Stimulated activated CD4-positive, alpha-beta T cell treated with anti-CD3 and anti-CD28 coated beads, TNF-alpha, amount 100 ng/mL, for 4 hours (primary cell): Measurements from ENCODE around the gene RNF17.
"Not testable (repeated sequence)": the region's sequence is repeated elsewhere in the genome, so short reads cannot be mapped to it uniquely, and the experiment has no call there.

Source experiments
- DNase-seq, 3 experiments: peaks; one replicate each; pipeline ENCODE4 v3.0.0-alpha.2; 2020; ENCODE audit warnings: low read depth in 3 of 3

RNF17 gene

GRCh38 chr13:24742294-24742693, 21.7 kb upstream of the RNF17 start:
- no peak for DNase-seq

- no peak for DNase-seq
Measured at GRCh38 chr13:24742977-24743376, 21.0 kb upstream of the RNF17 start.

GRCh38 chr13:24744247-24744646, 19.7 kb upstream of the RNF17 start:
- DNase-seq, result no peak

- no peak for DNase-seq
Measured at GRCh38 chr13:24745516-24745860, 18.5 kb upstream of the RNF17 start.

- DNase-seq, result no peak
Measured at GRCh38 chr13:24745861-24746617, 17.9 kb upstream of the RNF17 start.

- DNase-seq, result no peak
Measured at GRCh38 chr13:24746618-24747247, 17.2 kb upstream of the RNF17 start.

GRCh38 chr13:24747248-24748060, 16.5 kb upstream of the RNF17 start:
- no peak for DNase-seq

- no peak for DNase-seq
Measured at GRCh38 chr13:24748061-24748400, 15.9 kb upstream of the RNF17 start.

GRCh38 chr13:24759197-24759596, 4.8 kb upstream of the RNF17 start:
- DNase-seq, result no peak

GRCh38 chr13:24764276-24764630, 284 bp downstream of the RNF17 start:
- no peak for DNase-seq

GRCh38 chr13:24777171-24777570, 13.2 kb downstream of the RNF17 start:
- no peak for DNase-seq

- no peak for DNase-seq
Measured at GRCh38 chr13:24784319-24784718, 20.4 kb downstream of the RNF17 start.

GRCh38 chr13:24788538-24788937, 24.6 kb downstream of the RNF17 start:
- DNase-seq, result no peak

- DNase-seq, result no peak
Measured at GRCh38 chr13:24802074-24802473, 38.1 kb downstream of the RNF17 start.

- no peak for DNase-seq
Measured at GRCh38 chr13:24821207-24821606, 57.2 kb downstream of the RNF17 start.

GRCh38 chr13:24822640-24823039, 58.7 kb downstream of the RNF17 start:
- DNase-seq, result no peak

- DNase-seq, result not testable (repeated sequence)
Measured at GRCh38 chr13:24823122-24823710, 59.2 kb downstream of the RNF17 start.

- no peak for DNase-seq
Measured at GRCh38 chr13:24827799-24828198, 63.8 kb downstream of the RNF17 start.

- DNase-seq, result no peak
Measured at GRCh38 chr13:24834902-24835510, 71.0 kb downstream of the RNF17 start.

- DNase-seq, result not testable (repeated sequence)
Measured at GRCh38 chr13:24837528-24837927, 73.6 kb downstream of the RNF17 start.

GRCh38 chr13:24842549-24843274, 78.7 kb downstream of the RNF17 start:
- DNase-seq, result no peak
